ENCODE measurements around the gene MAPKAP1. TPM values are rescaled to one million over a fixed set of nuclear protein-coding genes. Genes with fewer than 3 reads are reported as not detected.
A peak's percentile ranks its signal among the peaks of the same experiment; 100 is the strongest.

MAPKAP1 gene
- total and polyA plus RNA-seq, 9 of the 15 experiments (the other 6 are each of a cell fraction or from before 2014, with no cell fraction given) = 2.6 to 82.1 (median 61.1) TPM

- TF ChIP-seq AFF4 (CRISPR knock-in tag; IDR thresholded peaks at IDR 0.05) = no peak
These were observed 15.1 kb downstream of the MAPKAP1 start (continued) for GRCh38 chr9:125691869-125692268.

GRCh38 chr9:125690679-125691078 lies 16.3 kb downstream of the MAPKAP1 start:
- H3K4me3 ChIP-seq = no peak overlapping the region
- no peaks in the 10 kb centered on the region for H4K20me1 ChIP-seq (replicated peaks; ENCODE audit: control insufficient read depth, insufficient read depth, low read length)
- no TSS peak for BruUV-seq (replicated peaks)
- ChIA-PET POLR2A (no interaction called here), CTCF (ENCODE audit: low intra/inter-chr PET ratio) (no interaction called here)
- peaks cover 29% of the 10 kb centered on the region for H3K79me2 ChIP-seq (ENCODE audit: control insufficient read depth, insufficient read depth, low read length)
- in situ Hi-C loops (cut with MboI) = no loop called here
- intact Hi-C loops (cut with micrococcal nuclease) = no loop called here
- no peak overlapping the region for H3K4me2 ChIP-seq (ENCODE audit: insufficient read depth, low read length)
- no peak for ATAC-seq
- DNase-seq (ENCODE audit: extremely low read depth in 1 of 4, low spot score in 3 of 4) = no peak
- H3K27me3 ChIP-seq (ENCODE audit: control insufficient read depth in 2 of 2, insufficient read depth in 2 of 2, low read length in 2 of 2) = no peaks in the 10 kb centered on the region
- no peaks in the 10 kb centered on the region; the same call in 2 of the 3 replicates for H3K36me3 ChIP-seq (ENCODE audit: control insufficient read depth, insufficient read depth, low read length)
- 73% methylated on average over 10 of the region's 10 CpGs for WGBS (ENCODE audit: insufficient coverage, low coverage, missing lambda C conversion rate)
- H2AFZ ChIP-seq (ENCODE audit: low read depth, low read length) = no peak overlapping the region
- H3K4me1 ChIP-seq (replicated peaks in 1 of 2; ENCODE audit: control insufficient read depth in 2 of 2, insufficient read depth in 2 of 2, low read length in 2 of 2) = peaks cover 9 to 12% of the 10 kb centered on the region in 2 experiments; a peak in 2 of 5 replicates
- no peaks in the 10 kb centered on the region for H3K9me3 ChIP-seq (replicated peaks; ENCODE audit: control insufficient read depth, insufficient read depth, low read depth, low read length)
- H3K9ac ChIP-seq (ENCODE audit: insufficient read depth in 1 of 2, low read depth in 2 of 2, low read length in 2 of 2) = no peak overlapping the region
- H3K27ac ChIP-seq (ENCODE audit: extremely low read depth, low read depth, low read length) = no peak overlapping the region
- no peak for FAIRE-seq
- no peaks in the 10 kb centered on the region for H3K9me1 ChIP-seq (ENCODE audit: control insufficient read depth, insufficient read depth, low read length)
- TF ChIP-seq ZNF311 (CRISPR knock-in tag; IDR thresholded peaks at IDR 0.05) = no peak
- no peak for TF ChIP-seq SMARCA5 (IDR thresholded peaks at IDR 0.05)
- no peak for TF ChIP-seq BRD4 (IDR thresholded peaks at IDR 0.05)
- TF ChIP-seq UBTF (IDR thresholded peaks at IDR 0.05; ENCODE audit: borderline replicate concordance in 1 of 2, low read depth in 2 of 2, low read length in 2 of 2) = no peak
- TF ChIP-seq MAFF (IDR thresholded peaks at IDR 0.05; ENCODE audit: low read length) = no peak
- TF ChIP-seq HDAC6 (IDR thresholded peaks at IDR 0.05; ENCODE audit: low read depth, low read length) = no peak
- TF ChIP-seq ATF3 (IDR thresholded peaks at IDR 0.05) = peak; percentile 67
- TF ChIP-seq ATF3 (CRISPR knock-in tag; conservative IDR thresholded peaks at IDR 0.05) = no peak
- TF ChIP-seq C11orf30 (IDR thresholded peaks at IDR 0.05; ENCODE audit: low read depth) = peak; percentile 55; the same call in 1 of the 2 replicates
- no peak for TF ChIP-seq MNT (conservative IDR thresholded peaks at IDR 0.05)
- TF ChIP-seq MEIS2 (IDR thresholded peaks at IDR 0.05; ENCODE audit: partially characterized antibody) = no peak
- no peak for TF ChIP-seq ZNF134 (CRISPR knock-in tag; conservative IDR thresholded peaks at IDR 0.05)

Data from K562 (cell line).